NCI-H2227 (cell line): ENCODE results near the gene SLC2A5.
"Not testable (repeated sequence)": the region's sequence is repeated elsewhere in the genome, so short reads cannot be mapped to it uniquely, and the experiment has no call there.

Experiments
- DNase-seq: peaks from one replicate; lab custom pipeline; 2025; ENCODE audit not compliant: unreplicated experiment; lab: John Stamatoyannopoulos, UW

SLC2A5 gene

GRCh38 chr1:9010781-9011323, 58.6 kb downstream of the SLC2A5 start:
- DNase-seq: no peak

- no peak for DNase-seq
These were observed 59.7 kb downstream of the SLC2A5 start for GRCh38 chr1:9009438-9010370.

DNA sequence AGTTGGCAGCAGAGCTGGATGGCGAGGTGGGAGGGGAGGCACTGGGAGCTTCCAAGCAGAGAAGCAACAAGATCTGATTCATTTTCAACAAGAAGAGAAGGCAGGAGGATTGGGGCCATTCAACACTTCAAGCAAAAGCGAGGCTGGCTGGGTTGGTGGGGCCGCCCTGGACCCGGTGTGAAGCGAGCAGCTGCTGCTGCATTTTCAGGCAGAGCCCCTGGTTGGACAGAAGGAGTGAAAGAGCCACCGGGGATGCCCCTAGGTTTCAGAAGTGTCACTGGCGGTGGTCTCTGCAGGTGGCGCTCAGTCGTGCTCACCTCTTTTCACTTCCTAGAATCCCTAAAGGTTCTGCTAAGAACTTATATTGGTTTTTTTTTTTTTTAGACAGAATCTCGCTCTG, 61.2 kb downstream of the SLC2A5 start:
- no peak for DNase-seq

DNA sequence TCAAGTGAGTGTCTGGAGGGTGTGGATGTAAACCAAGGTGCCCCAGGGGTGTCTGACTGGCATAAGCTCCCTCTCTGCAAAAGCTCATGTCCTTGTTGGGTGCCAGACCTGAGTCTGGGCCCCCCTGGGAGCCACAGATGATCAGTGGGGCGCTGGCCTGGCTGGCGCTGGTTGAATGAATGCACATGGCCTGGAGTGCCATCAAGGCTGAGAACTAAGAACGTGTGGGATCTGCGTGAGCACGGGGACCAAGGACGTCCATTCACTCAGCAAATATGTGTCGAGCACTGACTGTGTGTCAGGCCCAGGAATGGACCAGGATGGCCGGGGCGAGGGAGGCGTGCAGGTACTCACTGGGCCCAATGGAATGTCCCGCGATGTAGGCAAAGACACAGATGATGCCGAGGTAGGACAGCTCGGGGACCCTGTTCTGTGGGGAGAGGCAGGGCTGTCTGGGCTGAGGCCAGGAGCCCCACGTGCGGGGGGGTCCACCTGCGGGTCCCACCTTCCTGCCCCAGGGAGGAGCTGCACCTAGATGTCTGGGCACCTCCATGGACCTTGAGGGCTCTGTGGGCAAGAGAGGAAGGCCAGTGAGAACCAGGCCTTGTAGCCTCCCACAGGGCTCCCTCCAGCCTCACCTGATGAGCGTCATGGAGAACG, 62.3 kb downstream of the SLC2A5 start:
- DNase-seq: no peak

DNA sequence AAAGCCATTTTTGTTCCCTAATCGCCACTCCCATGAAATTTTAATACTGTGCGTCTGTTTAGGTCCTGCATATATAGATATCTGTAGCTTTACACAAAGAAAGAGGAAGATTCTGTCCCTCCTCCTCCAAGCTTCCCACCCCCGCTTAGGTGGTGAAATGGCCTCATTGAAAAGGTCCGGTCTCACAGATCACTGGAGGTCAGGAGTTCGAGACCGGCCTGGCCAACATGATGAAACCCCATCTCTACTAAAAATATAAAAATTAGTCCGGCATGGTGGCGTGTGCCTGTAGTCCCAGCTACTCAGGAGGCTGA, 64.1 kb downstream of the SLC2A5 start:
- DNase-seq: no peak

DNA sequence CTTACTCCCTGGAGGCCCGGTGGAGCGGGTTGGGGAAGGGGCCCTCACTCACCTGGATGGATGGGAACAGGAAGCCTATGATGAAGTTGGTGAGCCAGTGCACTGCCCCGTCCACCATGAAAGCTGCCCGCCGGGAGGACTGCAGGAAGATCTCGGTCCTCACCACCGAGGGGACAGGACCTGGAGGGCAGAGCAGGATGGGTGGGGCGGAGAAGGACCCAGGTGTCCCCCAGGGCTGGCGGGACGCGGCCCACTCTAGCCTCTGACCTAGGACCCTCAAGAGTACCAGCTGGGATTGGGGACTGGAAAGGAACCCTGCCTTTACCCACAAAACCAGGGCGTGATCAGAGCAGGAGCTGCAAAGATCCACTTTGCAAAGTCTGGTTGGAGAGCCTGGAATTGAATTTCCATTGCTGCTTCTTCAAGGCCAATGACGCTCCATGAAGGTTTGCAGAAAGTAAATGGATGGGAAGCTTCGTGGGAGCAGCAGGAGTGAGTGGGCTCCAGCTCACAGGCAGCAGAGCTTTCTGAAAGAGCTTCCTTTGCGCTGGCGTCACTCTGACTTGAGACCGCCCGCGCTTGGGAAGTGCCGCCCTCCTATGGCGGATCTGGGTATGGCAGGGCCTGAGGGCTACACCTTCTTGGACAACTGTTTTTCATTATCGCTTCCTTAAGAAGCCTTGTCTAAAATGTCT, 64.6 kb downstream of the SLC2A5 start:
- DNase-seq: peak; percentile 10

- DNase-seq: no peak
These were observed 65.3 kb downstream of the SLC2A5 start for GRCh38 chr1:9004031-9004699.

DNA sequence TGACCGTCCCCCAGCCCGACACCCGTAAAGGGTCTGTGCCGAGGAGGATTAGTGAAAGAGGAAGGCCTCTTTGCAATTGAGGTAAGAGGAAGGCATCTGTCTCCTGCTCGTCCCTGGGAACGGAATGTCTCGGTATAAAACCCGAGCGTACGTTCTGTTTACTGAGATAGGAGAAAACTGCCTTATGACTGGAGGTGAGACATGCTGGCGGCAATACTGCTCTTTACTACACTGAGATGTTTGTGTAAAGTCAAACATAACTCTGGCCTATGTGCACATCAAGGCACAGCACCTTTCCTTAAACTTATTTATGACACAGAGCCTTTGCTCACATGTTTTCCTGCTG, 67.2 kb downstream of the SLC2A5 start:
- not testable (repeated sequence) for DNase-seq

DNA sequence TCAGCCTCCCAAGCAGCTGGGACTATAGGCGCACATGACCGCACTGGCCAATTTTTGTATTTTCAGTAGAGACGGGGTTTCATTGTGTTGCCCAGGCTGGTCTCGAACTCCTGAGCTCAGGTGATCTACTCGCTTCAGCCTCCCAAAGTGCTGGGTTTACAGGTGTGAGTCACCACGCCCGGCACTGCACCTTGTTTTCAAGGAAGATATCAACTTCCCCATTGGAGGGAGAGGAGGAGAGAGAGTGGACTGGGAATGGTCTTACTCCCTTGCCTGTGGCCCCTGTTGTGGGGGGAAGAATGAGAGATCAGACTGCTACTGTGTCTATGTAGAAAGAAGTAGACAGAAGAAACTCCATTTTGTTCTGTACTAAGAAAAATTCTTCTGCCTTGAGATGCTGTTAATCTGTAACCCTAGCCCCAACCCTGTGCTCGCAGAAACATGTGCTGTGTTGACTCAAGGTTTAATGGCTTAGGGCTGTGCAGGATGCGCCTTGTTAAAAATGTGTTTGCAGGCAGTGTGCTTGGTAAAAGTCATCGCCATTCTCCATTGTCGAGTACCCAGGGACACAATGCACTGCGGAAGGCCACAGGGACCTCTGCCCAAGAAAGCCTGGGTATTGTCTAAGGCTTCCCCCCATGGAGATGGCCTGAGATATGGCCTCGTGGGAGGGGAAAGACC, 67.8 kb downstream of the SLC2A5 start:
- DNase-seq: not testable (repeated sequence)

DNA sequence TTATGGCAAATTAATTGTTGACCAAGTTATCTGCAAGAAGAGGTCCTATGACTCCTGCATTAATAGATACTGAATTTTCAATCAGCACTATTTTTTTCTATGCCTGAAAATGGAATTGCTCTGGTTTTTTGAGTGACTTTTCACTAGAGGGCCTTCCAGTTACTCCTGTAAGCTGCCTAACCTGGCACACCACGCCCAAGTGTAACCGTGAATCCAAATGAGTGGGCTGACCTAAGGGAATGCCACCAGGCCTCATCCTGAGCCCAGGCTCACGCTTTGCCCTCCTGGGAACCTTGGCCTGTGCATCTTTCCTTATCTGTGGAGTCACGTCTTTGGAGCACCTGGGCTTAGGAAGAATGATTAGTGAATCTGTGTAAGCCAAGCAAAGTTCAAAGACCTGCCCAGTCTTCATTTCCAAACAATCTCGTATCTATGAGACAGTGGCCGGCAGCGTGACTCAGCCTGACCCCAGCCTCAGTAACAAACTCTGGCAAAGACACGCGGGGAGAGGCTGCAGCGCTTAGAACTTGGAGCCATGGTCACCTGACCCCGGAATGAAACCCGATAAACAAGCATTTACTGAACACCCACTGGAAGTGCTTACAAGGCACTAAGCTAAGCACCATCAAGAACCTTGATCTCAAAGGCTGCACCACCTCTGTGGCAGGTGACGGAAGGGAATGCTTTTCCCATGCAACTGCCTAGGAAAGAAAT, 75.3 kb downstream of the SLC2A5 start:
- not testable (repeated sequence) for DNase-seq

GRCh38 chr1:8992936-8993687, 76.3 kb downstream of the SLC2A5 start:
- no peak for DNase-seq

DNA sequence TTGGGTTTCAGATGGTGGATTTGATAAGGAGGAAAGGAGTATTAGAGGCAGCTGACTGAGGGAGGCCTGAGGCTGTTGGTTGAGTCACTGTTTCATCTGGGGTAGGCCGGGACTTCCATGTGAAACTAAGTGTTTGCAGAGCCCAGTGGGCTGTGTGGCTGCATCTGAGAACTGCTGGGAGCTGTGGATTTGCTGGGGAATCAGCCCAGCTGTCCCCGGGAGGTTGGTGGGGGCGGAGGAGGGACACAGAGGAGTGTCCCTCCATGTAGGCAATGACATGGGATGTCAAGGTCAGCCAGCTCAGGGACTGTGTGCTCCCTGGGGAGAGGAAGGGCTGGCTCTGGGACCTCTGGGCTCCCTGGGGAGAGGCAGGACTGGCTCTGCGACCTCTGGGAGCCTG, 79.6 kb downstream of the SLC2A5 start:
- DNase-seq: no peak

DNA sequence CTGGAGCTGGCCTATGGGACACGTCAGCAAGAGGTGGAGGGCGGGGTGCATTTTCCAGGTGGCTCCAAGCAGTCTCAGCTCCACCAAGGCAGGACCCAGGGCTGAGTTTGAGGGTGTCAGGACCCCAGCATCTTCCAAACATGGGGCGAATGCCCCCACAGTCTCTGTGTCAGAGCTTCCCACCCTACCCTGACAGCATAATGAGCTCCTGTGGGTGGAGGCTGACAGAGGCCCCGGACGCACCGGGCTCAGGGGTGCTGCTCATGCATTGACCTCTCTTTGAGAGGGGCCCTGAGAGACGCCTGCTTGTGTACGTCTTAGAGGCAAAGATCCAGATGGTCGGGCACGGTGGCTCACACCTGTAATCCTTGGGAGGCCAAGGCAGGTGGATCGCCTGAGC, 80.4 kb downstream of the SLC2A5 start:
- DNase-seq: no peak

DNA sequence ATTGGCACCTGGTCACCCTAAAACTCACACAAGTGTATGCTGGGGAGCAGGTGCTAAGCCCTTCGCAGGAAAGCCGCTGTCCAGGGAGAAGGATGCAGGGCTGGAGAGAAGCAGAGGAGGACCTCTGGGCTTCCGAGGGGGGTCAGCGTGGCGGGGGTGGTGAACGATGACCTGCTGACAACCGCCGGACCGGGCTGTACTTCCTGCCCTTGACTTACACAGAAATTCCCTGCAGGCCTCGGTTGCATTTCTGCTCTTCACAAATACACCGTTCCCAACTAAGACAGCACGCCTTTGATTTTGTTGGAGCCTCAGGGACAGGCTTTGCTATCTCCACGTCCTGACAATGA, 80.8 kb downstream of the SLC2A5 start:
- no peak for DNase-seq

- peak; percentile 56 for DNase-seq
These were observed 81.4 kb downstream of the SLC2A5 start for GRCh38 chr1:8987881-8988617.

DNA sequence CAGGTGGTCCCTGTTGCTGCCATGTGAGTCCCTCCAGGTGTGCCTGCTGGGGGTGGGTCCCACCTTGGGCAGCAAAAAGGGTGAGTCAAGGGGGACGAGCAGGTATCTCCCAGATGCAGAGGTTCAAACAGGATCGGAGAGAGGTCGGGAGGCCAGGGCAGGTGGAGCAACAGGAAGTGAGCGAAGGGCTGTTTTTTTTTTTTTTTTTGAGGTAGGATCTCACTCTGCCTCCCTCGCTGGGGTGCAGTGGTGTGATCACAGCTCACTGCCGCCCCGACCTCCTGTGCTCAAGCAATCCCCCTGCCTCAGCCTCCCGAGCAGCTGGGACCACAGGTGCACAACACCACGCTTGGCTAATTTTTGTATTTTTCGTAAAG, 82.6 kb downstream of the SLC2A5 start:
- no peak for DNase-seq

DNA sequence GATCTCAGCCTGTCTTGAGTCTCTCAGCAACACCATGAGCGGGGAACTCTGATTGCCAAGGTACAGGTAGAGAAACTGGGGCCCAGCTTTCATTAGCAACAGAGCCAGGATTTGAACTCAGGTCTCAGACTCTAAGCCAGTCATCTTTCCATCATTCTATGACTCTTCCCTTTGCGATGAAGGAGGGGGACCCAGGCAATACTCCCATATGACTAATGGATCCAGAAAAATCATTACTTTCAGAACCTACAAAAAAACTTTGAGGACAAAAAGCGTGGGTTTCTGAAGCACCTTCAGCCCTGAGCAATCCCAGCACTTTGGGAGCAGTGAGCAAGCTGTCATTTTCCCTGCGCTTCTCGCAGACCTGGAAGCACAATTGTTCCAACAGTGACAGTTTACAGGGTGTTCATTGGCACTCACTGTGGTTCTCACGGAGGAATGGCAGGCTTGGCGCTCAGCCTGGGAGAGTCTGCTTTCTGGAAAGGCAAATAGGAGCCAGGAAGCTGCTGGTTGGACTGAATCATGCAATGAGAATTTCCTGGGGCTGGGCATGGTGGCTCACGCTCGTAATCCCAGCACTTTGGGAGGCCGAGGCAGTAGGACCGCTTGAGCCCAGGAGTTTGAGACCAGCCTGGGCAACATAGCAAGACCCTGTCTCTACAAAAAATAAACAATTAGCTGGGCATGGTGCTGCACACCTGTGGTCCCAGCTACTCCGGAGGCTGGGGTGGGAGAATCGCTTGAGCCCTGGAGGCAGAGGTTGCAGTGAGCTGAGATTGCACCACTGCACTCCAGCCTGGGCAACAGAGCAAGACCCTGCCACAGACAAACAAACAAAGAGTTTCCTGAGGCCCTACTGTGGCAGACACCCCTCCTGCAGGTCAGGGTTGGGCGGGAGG, 83.3 kb downstream of the SLC2A5 start:
- DNase-seq: no peak
